ENCODE results near the gene RND3. TPM values are rescaled to one million over a fixed set of nuclear protein-coding genes. Genes with fewer than 3 reads are reported as not detected.

Gene RND3
- total and polyA plus RNA-seq, 2 experiments from 2014 or later = 3.3 to 4.2 TPM

DNA sequence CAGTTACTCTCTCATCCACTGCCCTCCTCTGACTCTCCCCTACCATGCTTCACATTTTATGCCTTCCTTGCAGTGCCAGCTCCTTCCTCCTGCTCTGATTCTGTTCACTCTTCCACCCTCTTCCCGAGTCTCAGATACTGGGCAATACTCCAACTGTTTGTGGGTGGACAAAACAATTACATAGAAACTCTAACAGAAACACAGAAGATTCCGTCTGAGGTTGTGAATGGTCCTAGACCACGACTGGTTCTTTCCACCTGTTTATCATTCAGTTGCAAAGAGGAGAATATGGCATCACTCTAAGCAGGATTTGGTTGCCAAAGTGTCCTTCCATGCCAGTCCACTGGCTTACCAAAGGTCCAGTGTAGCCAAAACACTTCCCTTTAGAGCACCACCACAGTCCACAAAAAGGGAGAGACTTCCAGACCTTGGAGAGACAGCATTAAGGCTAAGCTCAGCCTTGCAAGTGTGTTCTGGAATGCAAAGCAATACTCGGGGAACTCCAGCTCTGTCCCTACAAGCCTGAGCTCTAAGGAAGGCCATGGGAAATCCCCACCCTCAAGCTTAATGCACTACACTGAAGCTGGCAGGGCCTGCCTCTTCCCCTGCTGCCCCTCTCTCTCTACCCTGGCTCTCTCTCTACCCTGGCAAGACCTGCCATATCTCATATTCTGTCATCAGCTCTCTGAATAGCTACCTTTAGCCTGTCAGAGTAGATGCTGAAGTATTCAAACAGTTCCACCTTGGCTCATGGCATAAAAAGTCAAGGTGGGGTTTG is 33.6 kb upstream of the RND3 start:
- H3K27ac ChIP-seq = peak overlapping the region; percentile 25
- no peaks in the 10 kb centered on the region for H3K27me3 ChIP-seq
- TF ChIP-seq, protein P1, sequence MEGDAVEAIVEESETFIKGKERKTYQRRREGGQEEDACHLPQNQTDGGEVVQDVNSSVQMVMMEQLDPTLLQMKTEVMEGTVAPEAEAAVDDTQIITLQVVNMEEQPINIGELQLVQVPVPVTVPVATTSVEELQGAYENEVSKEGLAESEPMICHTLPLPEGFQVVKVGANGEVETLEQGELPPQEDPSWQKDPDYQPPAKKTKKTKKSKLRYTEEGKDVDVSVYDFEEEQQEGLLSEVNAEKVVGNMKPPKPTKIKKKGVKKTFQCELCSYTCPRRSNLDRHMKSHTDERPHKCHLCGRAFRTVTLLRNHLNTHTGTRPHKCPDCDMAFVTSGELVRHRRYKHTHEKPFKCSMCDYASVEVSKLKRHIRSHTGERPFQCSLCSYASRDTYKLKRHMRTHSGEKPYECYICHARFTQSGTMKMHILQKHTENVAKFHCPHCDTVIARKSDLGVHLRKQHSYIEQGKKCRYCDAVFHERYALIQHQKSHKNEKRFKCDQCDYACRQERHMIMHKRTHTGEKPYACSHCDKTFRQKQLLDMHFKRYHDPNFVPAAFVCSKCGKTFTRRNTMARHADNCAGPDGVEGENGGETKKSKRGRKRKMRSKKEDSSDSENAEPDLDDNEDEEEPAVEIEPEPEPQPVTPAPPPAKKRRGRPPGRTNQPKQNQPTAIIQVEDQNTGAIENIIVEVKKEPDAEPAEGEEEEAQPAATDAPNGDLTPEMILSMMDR (IDR thresholded peaks at IDR 0.05; ENCODE audit: low read depth, low read length) = no peak
- no peak overlapping the region for H3K4me3 ChIP-seq
- H3K9me3 ChIP-seq (ENCODE audit: low read depth) = no peaks in the 10 kb centered on the region
- no peaks in the 10 kb centered on the region for H3K36me3 ChIP-seq
- H3K4me1 ChIP-seq (ENCODE audit: low read depth) = peaks cover 3% of the 10 kb centered on the region
- peak; percentile 41 to 73 for DNase-seq (ENCODE audit: low read depth in 1 of 2, low spot score in 1 of 2)

DNA sequence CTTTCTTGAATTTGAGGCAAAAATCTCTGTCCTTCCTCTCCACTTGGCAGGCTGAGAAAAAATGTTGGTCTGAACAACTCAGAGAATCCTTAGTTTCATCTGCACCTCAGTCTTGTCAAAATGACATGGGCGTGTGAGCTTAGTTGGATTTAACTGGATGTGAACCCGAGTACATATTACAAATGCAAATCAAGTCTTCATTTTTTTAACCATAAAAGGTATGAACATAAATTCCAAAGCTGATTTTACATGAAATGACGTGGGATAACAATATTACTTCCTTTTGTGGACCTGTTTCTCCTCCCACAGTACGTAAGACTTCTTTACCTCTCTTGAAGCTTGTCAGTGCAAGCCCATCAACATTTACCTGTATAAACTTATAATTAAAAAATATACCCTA is 32.6 kb upstream of the RND3 start:
- Histone ChIP-seq H3K9me3 (ENCODE audit: low read depth) (no peaks in the 10 kb centered on the region), H3K27me3 (no peaks in the 10 kb centered on the region), H3K4me1 (ENCODE audit: low read depth) (peaks cover 3% of the 10 kb centered on the region), H3K36me3 (no peaks in the 10 kb centered on the region), H3K27ac (no peak overlapping the region), H3K4me3 (no peak overlapping the region)
- TF ChIP-seq, protein P1 (IDR thresholded peaks at IDR 0.05; ENCODE audit: low read depth, low read length) = no peak
- no peak for DNase-seq (ENCODE audit: low read depth in 1 of 2, low spot score in 1 of 2)

DNA sequence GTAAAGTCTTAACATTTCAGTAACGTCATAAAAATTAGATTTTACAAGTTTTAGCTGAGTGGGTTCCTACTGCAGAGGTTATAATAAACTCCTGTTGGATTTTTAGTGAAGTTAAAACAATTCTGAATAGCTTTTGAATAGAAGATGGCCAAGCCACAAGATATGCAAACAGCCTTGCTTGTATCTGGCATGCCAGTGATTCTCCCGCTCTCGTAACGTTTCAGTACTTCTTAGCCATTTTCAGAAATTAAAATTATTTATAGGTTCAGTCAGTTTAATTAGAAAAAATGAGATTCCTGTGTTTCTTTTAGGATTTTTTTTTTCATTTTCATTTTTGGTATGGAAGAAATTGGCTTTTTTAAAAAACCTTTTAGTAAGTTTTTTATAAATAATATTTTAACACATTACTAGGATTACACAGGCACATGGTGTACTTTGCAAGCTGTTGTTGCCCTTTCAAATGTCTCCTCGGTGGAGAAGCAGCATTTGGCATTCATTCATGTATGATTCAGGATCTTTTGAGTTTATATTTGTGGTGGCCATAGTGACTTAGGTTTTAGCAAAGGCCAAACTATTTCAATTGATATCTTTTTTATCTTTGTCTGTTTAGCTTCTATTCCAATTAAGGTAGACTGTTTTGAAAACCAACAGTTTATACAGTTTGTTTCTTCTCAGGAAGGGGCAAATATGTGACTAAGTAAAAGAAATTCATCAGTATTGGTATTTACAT is 30.6 kb upstream of the RND3 start:
- no peaks in the 10 kb centered on the region for H3K27me3 ChIP-seq
- H3K27ac ChIP-seq = no peak overlapping the region
- H3K9me3 ChIP-seq (ENCODE audit: low read depth) = no peaks in the 10 kb centered on the region
- DNase-seq (ENCODE audit: low read depth in 1 of 2, low spot score in 1 of 2) = peak in 1 of 2 donors; percentile 55
- no peak overlapping the region for H3K4me3 ChIP-seq
- no peaks in the 10 kb centered on the region for H3K36me3 ChIP-seq
- peaks cover 3% of the 10 kb centered on the region for H3K4me1 ChIP-seq (ENCODE audit: low read depth)
- TF ChIP-seq, protein P1 (IDR thresholded peaks at IDR 0.05; ENCODE audit: low read depth, low read length) = no peak

DNA sequence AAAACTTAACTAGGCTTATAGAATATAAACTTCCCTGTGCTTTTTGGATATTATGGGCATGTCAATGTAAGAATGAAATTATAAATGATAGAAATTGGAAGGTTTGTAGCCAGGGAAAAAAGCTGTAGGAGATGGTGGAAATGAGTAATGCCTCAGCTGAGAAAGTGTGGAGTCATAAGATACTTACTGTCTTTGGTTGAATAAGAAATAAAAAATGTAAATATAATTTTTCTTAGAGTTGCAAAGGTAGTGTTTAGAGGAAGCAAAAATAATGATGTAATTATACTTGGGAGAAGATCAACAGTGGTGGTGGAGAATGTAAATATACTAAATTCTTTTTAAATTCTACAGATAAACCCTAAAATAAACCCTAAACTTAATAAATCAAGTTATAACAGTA is 26.2 kb upstream of the RND3 start:
- DNase-seq (ENCODE audit: low read depth in 1 of 2, low spot score in 1 of 2) = no peak
- H3K27ac ChIP-seq = no peak overlapping the region
- no peak overlapping the region for H3K4me3 ChIP-seq
- TF ChIP-seq, protein P1 (IDR thresholded peaks at IDR 0.05; ENCODE audit: low read depth, low read length) = no peak
- peaks cover 12% of the 10 kb centered on the region for H3K4me1 ChIP-seq (ENCODE audit: low read depth)
- no peaks in the 10 kb centered on the region for H3K9me3 ChIP-seq (ENCODE audit: low read depth)
- H3K27me3 ChIP-seq = no peaks in the 10 kb centered on the region
- H3K36me3 ChIP-seq = no peaks in the 10 kb centered on the region

DNA sequence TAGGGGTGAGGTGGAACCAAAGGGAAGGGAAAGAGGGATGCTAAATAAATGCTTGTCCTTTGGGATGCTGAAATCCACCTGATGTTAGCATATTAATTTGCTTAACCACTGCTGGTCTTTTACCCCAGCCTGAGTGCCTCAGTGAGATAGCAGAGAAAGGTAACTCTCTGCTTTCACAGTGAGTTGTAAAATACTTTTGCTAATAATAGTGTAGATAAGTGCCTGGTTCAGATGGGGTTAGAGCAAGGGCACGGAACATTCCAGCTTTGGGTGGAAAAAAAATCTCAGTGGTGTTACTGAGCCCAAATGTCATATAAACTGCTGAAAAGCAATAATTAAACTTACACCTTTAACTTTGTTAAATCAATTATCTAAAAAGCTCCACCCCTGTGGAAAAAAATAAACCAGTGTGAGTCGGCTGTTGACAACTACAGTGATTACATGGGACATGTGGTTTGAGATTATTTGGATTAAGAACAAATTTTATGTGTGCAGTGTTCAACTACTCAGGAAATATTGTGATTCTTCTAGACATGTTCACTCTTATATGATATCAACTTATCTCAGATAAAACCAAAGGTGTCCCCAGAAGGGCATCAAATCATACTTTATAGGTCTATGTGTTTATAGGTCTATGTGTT is 21.1 kb upstream of the RND3 start:
- H3K9me3 ChIP-seq (ENCODE audit: low read depth) = no peaks in the 10 kb centered on the region
- H3K4me3 ChIP-seq = no peak overlapping the region
- peaks cover 26% of the 10 kb centered on the region for H3K4me1 ChIP-seq (ENCODE audit: low read depth)
- DNase-seq (ENCODE audit: low read depth in 1 of 2, low spot score in 1 of 2) = peak in 1 of 2 donors; percentile 63
- H3K36me3 ChIP-seq = no peaks in the 10 kb centered on the region
- peak overlapping the region; percentile 77 for H3K27ac ChIP-seq
- no peaks in the 10 kb centered on the region for H3K27me3 ChIP-seq
- TF ChIP-seq, protein P1 (IDR thresholded peaks at IDR 0.05; ENCODE audit: low read depth, low read length) = no peak

All from cardiac muscle cell (in vitro differentiated cells and primary cell).